Endodermal cell (in vitro differentiated cells): Measurements from ENCODE around the gene CCR1. TPM values are rescaled to one million over a fixed set of nuclear protein-coding genes. Genes with fewer than 3 reads are reported as not detected.

Experiments
- DNase-seq: peaks from one replicate; pipeline ENCODE4 v3.0.0-alpha.2; 2017
- H3K27ac ChIP-seq: 2 replicates; pipeline ENCODE4 v1.5.1; 2013; ENCODE audit warnings: mild to moderate bottlenecking, low read depth, low read length, moderate library complexity
- H3K27me3 ChIP-seq: 2 replicates; pipeline ENCODE4 v1.6.1; 2013; ENCODE audit warnings: mild to moderate bottlenecking, low read length, moderate library complexity; ENCODE audit not compliant: insufficient read depth, control insufficient read depth, poor library complexity, severe bottlenecking
- H3K36me3 ChIP-seq: 2 replicates; pipeline ENCODE4 v1.7.0; 2013; ENCODE audit warnings: mild to moderate bottlenecking, low read length, moderate library complexity; ENCODE audit not compliant: control insufficient read depth, insufficient read depth
- H3K4me1 ChIP-seq: one replicate; pipeline ENCODE4 v1.7.0; 2013; ENCODE audit warnings: low read length; ENCODE audit not compliant: control insufficient read depth, insufficient read depth
- H3K4me3 ChIP-seq: 2 replicates; pipeline ENCODE4 v1.5.1; 2013; ENCODE audit warnings: mild to moderate bottlenecking, low read length, moderate library complexity
- H3K9ac ChIP-seq: 2 replicates; pipeline ENCODE4 v1.6.1; 2013; ENCODE audit warnings: mild to moderate bottlenecking, low read length, moderate library complexity; ENCODE audit not compliant: poor library complexity, severe bottlenecking; ENCODE audit errors: extremely low read depth
- H3K9me3 ChIP-seq: 2 replicates; pipeline ENCODE4 v1.6.1; 2013; ENCODE audit warnings: mild to moderate bottlenecking, low read length, moderate library complexity; ENCODE audit not compliant: control insufficient read depth
- H3K27ac Mint-ChIP-seq: 2 replicates; pipeline ENCODE4 v1.8.0; 2020; ENCODE audit warnings: mixed read lengths
- H3K27me3 Mint-ChIP-seq: 2 replicates; pipeline ENCODE4 v1.8.0; 2021; ENCODE audit warnings: mild to moderate bottlenecking, mixed read lengths; ENCODE audit not compliant: insufficient read depth
- H3K36me3 Mint-ChIP-seq: 2 replicates; pipeline ENCODE4 v1.8.0; 2020; ENCODE audit warnings: low read depth, mixed read lengths
- H3K4me1 Mint-ChIP-seq: 2 replicates; pipeline ENCODE4 v1.8.0; 2020; ENCODE audit warnings: mixed read lengths
- H3K4me3 Mint-ChIP-seq: 2 replicates; pipeline ENCODE4 v1.8.0; 2020; ENCODE audit warnings: mild to moderate bottlenecking, moderate library complexity, mixed read lengths
- H3K9me3 Mint-ChIP-seq: 2 replicates; pipeline ENCODE4 v1.8.0; 2020; ENCODE audit warnings: mild to moderate bottlenecking, mixed read lengths
- WGBS, 2 experiments: methylation state at CpG; one replicate each; pipeline versions ENCODE4 v1.1.5 to v1.1.7; 2013; ENCODE audit warnings: missing lambda C conversion rate in 2 of 2, mixed read lengths in 1 of 2; ENCODE audit not compliant: insufficient coverage in 1 of 2, insufficient read length in 1 of 2; 5-methylcytosine and 5-hydroxymethylcytosine counted together
- total RNA-seq, 2 donors: library from RNA; stranded (reverse); fragmentation: NEBNext Ultra II Directional in 1 of 2; extraction: Animal tissue kit (Norgen Biotek cat#: 25700) in 1 of 2; gene quantifications; 2 replicates in 1 of 2; 3 replicates in 1 of 2; pipeline ENCODE4 v1.2.1, GENCODE V29; 2021
- TF ChIP-seq, protein P1 (sequence below): fragments of 200-600 bp; sonication (generic); conservative IDR thresholded peaks from 2 replicates; pipeline ENCODE4 v1.5.0; 2021; ENCODE audit warnings: antibody characterized with exemption, mild to moderate bottlenecking

The CCR1 gene
- total RNA-seq, 2 donors from 2014 or later: 0.11 TPM; not detected in 1

DNA sequence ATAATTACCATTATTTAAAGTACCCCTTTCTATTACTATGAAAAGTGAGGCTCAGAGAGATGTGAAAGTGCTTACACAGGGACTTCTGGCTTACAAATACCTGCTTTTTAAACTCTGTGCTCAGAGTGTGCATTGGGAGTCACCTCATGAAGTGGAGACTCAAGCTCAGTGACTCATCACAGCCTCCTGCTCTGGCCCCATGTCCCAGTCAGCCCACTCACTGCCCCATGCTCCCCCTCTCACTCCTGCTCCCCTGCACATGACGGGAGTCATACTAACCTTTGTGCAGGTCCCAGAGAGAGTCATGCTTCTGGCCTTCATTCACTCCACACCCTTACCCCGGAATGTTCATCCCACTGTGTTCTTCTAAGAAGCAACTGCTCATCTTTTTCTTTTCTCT, 20.2 kb downstream of the CCR1 start:
- H3K27me3 ChIP-seq: no peaks in the 10 kb centered on the region
- H3K9ac ChIP-seq: no peak overlapping the region
- no peaks in the 10 kb centered on the region for H3K36me3 ChIP-seq
- H3K4me3 ChIP-seq: no peak overlapping the region
- peaks cover 2% of the 10 kb centered on the region for H3K9me3 ChIP-seq
- TF ChIP-seq, protein P1, sequence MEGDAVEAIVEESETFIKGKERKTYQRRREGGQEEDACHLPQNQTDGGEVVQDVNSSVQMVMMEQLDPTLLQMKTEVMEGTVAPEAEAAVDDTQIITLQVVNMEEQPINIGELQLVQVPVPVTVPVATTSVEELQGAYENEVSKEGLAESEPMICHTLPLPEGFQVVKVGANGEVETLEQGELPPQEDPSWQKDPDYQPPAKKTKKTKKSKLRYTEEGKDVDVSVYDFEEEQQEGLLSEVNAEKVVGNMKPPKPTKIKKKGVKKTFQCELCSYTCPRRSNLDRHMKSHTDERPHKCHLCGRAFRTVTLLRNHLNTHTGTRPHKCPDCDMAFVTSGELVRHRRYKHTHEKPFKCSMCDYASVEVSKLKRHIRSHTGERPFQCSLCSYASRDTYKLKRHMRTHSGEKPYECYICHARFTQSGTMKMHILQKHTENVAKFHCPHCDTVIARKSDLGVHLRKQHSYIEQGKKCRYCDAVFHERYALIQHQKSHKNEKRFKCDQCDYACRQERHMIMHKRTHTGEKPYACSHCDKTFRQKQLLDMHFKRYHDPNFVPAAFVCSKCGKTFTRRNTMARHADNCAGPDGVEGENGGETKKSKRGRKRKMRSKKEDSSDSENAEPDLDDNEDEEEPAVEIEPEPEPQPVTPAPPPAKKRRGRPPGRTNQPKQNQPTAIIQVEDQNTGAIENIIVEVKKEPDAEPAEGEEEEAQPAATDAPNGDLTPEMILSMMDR: no peak
- Mint-ChIP-seq H3K4me1 (no peaks in the 10 kb centered on the region), H3K27me3 (no peaks in the 10 kb centered on the region), H3K27ac (no peak overlapping the region), H3K9me3 (peaks cover 9% of the 10 kb centered on the region), H3K36me3 (no peaks in the 10 kb centered on the region), H3K4me3 (no peak overlapping the region)
- 84 to 90% methylated on average over 2 of the region's 2 CpGs for WGBS, 2 experiments
- H3K27ac ChIP-seq: no peak overlapping the region
- DNase-seq: no peak
- no peaks in the 10 kb centered on the region for H3K4me1 ChIP-seq

- WGBS, 2 experiments: 90% methylated on average over 2 of the region's 2 CpGs; no CpG with 5 or more reads in 1 of the 2 experiments
- no peak overlapping the region for H3K4me3 ChIP-seq
- no peak overlapping the region for H3K9ac ChIP-seq
- peaks cover 10% of the 10 kb centered on the region for H3K9me3 Mint-ChIP-seq
- H3K4me1 ChIP-seq: no peaks in the 10 kb centered on the region
- H3K4me1 Mint-ChIP-seq: no peaks in the 10 kb centered on the region
- H3K27me3 ChIP-seq: no peaks in the 10 kb centered on the region
- H3K27ac Mint-ChIP-seq: no peak overlapping the region
- no peak for DNase-seq
- no peaks in the 10 kb centered on the region for H3K27me3 Mint-ChIP-seq
- no peaks in the 10 kb centered on the region for H3K9me3 ChIP-seq
- TF ChIP-seq, protein P1: no peak
- H3K27ac ChIP-seq: no peak overlapping the region
- H3K4me3 Mint-ChIP-seq: no peak overlapping the region
- H3K36me3 Mint-ChIP-seq: no peaks in the 10 kb centered on the region
- H3K36me3 ChIP-seq: no peaks in the 10 kb centered on the region
Measured at GRCh38 chr3:46187341-46187700, 20.8 kb downstream of the CCR1 start.

GRCh38 chr3:46186471-46187340, 21.4 kb downstream of the CCR1 start:
- Histone ChIP-seq H3K4me3 (no peak overlapping the region), H3K9ac (no peak overlapping the region), H3K9me3 (no peaks in the 10 kb centered on the region), H3K27me3 (no peaks in the 10 kb centered on the region), H3K36me3 (no peaks in the 10 kb centered on the region), H3K27ac (no peak overlapping the region), H3K4me1 (no peaks in the 10 kb centered on the region)
- peaks cover 10% of the 10 kb centered on the region for H3K9me3 Mint-ChIP-seq
- no peaks in the 10 kb centered on the region for H3K4me1 Mint-ChIP-seq
- no peak overlapping the region for H3K27ac Mint-ChIP-seq
- DNase-seq: no peak
- H3K27me3 Mint-ChIP-seq: no peaks in the 10 kb centered on the region
- H3K4me3 Mint-ChIP-seq: no peak overlapping the region
- no peaks in the 10 kb centered on the region for H3K36me3 Mint-ChIP-seq
- TF ChIP-seq, protein P1: no peak
- 89 to 100% methylated on average over 1 to 3 of the region's 3 CpGs for WGBS, 2 experiments
